ENCODE results near the gene CSAD. TPM values are rescaled to one million over a fixed set of nuclear protein-coding genes. Genes with fewer than 3 reads are reported as not detected.

The CSAD gene
- polyA plus RNA-seq, 1 experiment, result 30.7 TPM

DNA sequence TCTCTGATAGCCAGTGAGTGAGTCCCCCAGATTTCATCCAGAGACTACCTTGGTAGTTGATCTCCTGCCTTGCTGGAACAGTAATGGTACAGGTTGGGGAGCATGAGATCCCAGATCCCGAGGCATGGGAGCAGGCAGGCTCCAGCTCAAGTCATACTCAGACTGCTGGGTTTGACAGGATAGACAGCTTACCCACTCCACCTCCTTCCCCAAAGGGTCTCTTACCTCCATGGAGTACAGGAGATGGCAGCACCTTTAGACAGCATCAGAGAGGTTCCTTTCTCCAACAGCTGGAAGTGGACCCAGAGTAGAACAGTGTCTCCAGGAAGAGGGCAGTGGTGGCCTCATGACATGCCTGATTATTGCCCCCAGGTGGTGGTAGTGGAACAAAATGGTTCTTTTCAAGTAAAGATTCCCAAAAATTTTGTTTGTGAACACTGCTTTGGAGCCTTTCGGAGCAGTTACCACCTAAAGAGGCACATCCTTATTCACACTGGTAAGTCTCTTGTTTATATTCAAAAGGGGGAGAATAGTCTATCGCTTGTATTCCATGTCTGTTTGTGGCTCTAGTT, 4.9 kb upstream of the CSAD start:
- peaks cover 33% of the 10 kb centered on the region for H3K36me3 ChIP-seq (ENCODE audit: control insufficient read depth, insufficient read depth, low read length)
- CTCF ChIA-PET, result interaction anchor here (1.2 to 2.7 kb wide), 5 partner anchors 12 to 120 kb away, joined by 4 to 15 read pairs (median 5); no protein-coding TSS in a partner anchor

DNA sequence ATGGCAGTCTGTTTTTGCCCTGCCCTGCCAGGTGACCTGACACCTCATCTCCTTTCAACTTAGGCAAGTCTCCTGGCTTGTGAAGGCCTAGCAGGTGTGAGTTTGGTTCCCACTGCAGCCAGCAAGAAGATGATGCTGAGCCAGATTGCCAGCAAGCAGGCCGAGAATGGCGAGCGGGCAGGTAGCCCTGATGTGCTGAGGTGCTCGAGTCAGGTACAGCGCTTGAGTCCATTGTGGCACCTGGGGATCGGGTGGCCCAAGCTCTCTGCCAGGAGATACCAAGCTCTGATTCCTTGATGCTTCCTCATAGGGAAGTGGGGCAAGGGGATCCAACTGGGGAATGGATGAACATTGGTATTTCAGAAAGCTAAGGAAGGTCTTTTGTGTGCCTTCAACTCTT, 4.1 kb upstream of the CSAD start:
- H3K27me3 ChIP-seq (ENCODE audit: control insufficient read depth, insufficient read depth, low read length), result no peaks in the 10 kb centered on the region
- ChIA-PET POLR2A (no interaction called here), CTCF (interaction anchor here (1.2 to 1.5 kb wide), 4 partner anchors 13 to 119 kb away, joined by 4 to 6 read pairs (median 5); no protein-coding TSS in a partner anchor)
- H3K4me3 ChIP-seq (ENCODE audit: low read depth, low read length), result no peak overlapping the region
- TF ChIP-seq, protein P1, sequence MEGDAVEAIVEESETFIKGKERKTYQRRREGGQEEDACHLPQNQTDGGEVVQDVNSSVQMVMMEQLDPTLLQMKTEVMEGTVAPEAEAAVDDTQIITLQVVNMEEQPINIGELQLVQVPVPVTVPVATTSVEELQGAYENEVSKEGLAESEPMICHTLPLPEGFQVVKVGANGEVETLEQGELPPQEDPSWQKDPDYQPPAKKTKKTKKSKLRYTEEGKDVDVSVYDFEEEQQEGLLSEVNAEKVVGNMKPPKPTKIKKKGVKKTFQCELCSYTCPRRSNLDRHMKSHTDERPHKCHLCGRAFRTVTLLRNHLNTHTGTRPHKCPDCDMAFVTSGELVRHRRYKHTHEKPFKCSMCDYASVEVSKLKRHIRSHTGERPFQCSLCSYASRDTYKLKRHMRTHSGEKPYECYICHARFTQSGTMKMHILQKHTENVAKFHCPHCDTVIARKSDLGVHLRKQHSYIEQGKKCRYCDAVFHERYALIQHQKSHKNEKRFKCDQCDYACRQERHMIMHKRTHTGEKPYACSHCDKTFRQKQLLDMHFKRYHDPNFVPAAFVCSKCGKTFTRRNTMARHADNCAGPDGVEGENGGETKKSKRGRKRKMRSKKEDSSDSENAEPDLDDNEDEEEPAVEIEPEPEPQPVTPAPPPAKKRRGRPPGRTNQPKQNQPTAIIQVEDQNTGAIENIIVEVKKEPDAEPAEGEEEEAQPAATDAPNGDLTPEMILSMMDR (IDR thresholded peaks at IDR 0.05; ENCODE audit: insufficient read depth, low read depth, low read length), result no peak
- no peak for DNase-seq (ENCODE audit: low read depth)
- peaks cover 33% of the 10 kb centered on the region for H3K36me3 ChIP-seq (ENCODE audit: control insufficient read depth, insufficient read depth, low read length)

More for the DNA sequence above, 4.9 kb upstream of the CSAD start:
- no peak for DNase-seq (ENCODE audit: low read depth)
- Histone ChIP-seq H3K27me3 (ENCODE audit: control insufficient read depth, insufficient read depth, low read length) (no peaks in the 10 kb centered on the region), H3K4me3 (ENCODE audit: low read depth, low read length) (no peak overlapping the region)
- POLR2A ChIA-PET, result no interaction called here
- TF ChIP-seq, protein P1 (IDR thresholded peaks at IDR 0.05; ENCODE audit: insufficient read depth, low read depth, low read length), result 0 out of 2 replicates have a peak, but pooled peaks have one; percentile 6

DNA sequence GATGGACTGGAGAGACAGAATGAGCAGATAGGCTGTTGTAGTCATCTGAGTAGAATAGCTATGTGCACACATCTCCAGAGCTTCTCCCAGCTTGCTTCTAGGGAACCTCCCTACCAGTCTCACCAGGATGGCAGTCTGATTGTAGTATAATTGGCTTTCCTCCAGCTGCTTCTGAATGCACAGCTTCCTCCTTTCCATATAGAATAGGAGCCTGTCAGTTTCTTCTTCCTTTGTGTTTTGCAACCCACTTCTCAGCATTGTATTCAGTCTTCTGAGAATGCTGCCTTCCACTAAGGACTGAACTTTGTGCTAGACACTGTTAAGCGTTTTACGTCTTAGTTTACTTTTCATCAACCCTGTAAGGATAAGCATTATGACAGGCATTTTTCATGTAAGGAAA, 2.2 kb upstream of the CSAD start:
- H3K27me3 ChIP-seq (ENCODE audit: control insufficient read depth, insufficient read depth, low read length), result no peaks in the 10 kb centered on the region
- TF ChIP-seq, protein P1 (IDR thresholded peaks at IDR 0.05; ENCODE audit: insufficient read depth, low read depth, low read length), result no peak
- ChIA-PET CTCF (interaction anchor here (1.3 to 3.7 kb wide), 6 partner anchors 10 to 118 kb away, joined by 3 to 17 read pairs (median 6); no protein-coding TSS in a partner anchor), POLR2A (no interaction called here)
- no peak overlapping the region for H3K4me3 ChIP-seq (ENCODE audit: low read depth, low read length)
- DNase-seq (ENCODE audit: low read depth), result no peak
- peaks cover 27% of the 10 kb centered on the region for H3K36me3 ChIP-seq (ENCODE audit: control insufficient read depth, insufficient read depth, low read length)

DNA sequence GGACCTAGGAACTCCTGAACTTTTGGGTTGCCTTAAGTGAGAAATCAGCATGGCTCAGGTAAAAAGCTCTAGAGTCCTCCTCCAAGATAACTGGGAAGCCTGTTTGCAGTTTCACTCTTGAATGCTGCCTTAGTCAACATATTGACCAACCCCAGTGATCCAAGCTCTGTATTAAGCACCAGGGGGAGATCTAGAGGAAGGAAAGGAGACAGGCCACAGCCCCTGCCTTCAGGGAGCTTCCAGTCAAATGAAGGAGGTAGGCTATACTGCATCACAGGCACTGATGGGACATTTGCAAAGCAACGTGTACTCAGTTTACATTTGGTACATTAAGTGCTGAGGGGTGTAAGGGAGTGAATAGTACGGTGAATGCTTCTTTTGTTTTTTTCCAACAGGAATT, 1.2 kb upstream of the CSAD start:
- TF ChIP-seq, protein P1 (IDR thresholded peaks at IDR 0.05; ENCODE audit: insufficient read depth, low read depth, low read length), result no peak
- CTCF ChIA-PET, result interaction anchor here (1.3 to 3.7 kb wide), 6 partner anchors 9 to 117 kb away, joined by 3 to 17 read pairs (median 8); no protein-coding TSS in a partner anchor
- H3K36me3 ChIP-seq (ENCODE audit: control insufficient read depth, insufficient read depth, low read length), result peaks cover 20% of the 10 kb centered on the region
- no peaks in the 10 kb centered on the region for H3K27me3 ChIP-seq (ENCODE audit: control insufficient read depth, insufficient read depth, low read length)
- DNase-seq (ENCODE audit: low read depth), result no peak
- POLR2A ChIA-PET, result no interaction called here
- peak overlapping the region; percentile 86 for H3K4me3 ChIP-seq (ENCODE audit: low read depth, low read length)

DNA sequence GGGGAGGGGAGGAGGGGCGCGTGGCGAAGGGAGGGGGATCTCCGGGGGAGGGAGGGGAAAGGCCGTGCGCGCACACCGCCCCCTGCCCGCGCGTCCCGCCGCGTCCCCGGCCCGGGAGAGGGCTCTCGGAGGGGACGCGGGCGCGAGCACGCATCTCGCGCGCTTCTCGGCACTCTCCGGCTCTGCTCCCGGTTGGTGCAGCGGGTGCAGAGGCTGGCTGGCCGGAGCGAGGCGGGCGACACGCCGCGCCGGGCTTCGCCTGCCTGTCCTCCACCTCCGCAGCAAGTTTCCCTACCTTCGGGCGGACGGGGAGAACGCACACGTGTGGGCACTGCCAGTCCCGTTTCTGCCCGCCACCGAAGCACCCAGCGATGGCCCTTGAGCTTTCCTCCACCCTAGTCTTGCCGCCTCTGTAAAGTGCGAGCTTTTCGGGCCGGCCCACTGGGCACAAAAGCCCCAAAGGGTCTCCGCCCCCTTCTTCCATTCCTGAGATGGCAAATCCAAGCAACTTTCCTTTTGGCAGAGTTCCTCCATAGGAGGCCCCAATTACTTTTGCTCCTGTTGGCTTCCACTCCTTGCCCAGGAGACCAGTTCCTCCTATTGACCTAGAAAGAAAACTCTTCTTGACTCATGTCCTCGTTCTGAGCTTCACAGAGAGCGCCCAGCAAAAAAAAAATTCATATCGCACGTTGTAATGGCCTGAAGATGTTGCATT, 363 bp upstream of the CSAD start:
- Histone ChIP-seq H3K4me3 (ENCODE audit: low read depth, low read length) (peak overlapping the region; percentile 86), H3K27me3 (ENCODE audit: control insufficient read depth, insufficient read depth, low read length) (no peaks in the 10 kb centered on the region), H3K36me3 (ENCODE audit: control insufficient read depth, insufficient read depth, low read length) (peaks cover 16% of the 10 kb centered on the region)
- POLR2A ChIA-PET, result interaction anchor here (0.5 to 0.8 kb wide), 2 partner anchors 21 to 102 kb away, joined by 3 to 4 read pairs; partner anchors contain the start of gene SPRYD3
- CTCF ChIA-PET, result interaction anchor here (0.6 to 3.7 kb wide), 8 partner anchors 9 to 352 kb away, joined by 3 to 17 read pairs (median 6); no protein-coding TSS in a partner anchor
- TF ChIP-seq, protein P1 (IDR thresholded peaks at IDR 0.05; ENCODE audit: insufficient read depth, low read depth, low read length), result no peak
- DNase-seq (ENCODE audit: low read depth), result no peak
